NK-92 (cell line): ENCODE measurements around the gene CD34.
"Not testable (repeated sequence)": the region's sequence is repeated elsewhere in the genome, so short reads cannot be mapped to it uniquely, and the experiment has no call there.

Source experiments
- DNase-seq: peaks from one replicate; lab custom pipeline; 2025; ENCODE audit not compliant: unreplicated experiment; lab: John Stamatoyannopoulos, UW

Gene CD34

DNA sequence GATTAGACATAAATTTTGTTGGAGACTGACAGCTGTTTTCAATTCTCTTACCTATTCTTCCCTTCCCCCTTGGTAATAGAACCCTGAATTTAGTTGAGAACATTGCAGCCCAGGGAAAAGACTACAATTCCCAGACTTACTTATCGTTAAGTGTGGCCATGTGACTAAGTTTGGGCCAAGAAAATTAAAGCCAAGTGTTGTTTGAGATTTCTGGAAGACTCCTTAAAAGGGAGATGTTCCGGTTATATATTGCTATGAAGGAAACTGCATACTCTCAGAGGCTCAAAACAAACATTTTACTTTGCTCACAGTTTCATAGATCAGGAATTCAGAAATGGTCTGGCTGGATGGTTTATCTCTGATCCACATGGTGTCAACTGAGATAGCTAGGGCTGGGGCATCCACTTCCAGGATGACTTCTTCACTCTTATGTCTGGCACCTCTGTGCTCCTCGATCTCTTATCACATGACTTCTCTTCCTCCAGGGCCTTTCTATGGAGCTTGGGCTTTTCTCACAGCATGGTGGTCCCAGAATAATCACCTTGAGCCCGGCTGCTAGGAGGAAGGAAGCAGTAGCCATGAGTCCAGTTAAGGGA lies 22.4 kb upstream of the CD34 start:
- DNase-seq: no peak

GRCh38 chr1:207926984-207927383 lies 16.1 kb upstream of the CD34 start:
- DNase-seq: no peak

DNA sequence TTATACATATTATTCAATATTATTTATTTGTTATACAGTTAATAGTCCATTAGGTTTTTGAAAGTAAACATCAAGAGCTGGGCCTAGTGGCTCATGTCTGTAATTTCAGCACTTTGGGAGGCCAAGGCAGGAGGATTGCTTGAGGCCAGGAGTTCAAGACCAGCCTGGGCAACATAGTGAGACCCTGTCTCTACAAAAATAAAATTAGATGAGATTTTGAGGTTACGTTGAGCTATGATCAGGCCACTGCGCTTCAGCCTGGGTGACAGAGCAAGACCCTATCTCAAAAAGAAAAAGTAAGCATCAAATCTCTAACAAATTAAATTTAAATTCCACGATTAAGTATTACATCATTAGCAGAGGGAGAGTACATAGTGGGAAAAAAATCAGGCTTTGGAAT lies 15.0 kb upstream of the CD34 start:
- DNase-seq: not testable (repeated sequence)

- DNase-seq: no peak
Measured at GRCh38 chr1:207925210-207925609, 14.3 kb upstream of the CD34 start.

DNA sequence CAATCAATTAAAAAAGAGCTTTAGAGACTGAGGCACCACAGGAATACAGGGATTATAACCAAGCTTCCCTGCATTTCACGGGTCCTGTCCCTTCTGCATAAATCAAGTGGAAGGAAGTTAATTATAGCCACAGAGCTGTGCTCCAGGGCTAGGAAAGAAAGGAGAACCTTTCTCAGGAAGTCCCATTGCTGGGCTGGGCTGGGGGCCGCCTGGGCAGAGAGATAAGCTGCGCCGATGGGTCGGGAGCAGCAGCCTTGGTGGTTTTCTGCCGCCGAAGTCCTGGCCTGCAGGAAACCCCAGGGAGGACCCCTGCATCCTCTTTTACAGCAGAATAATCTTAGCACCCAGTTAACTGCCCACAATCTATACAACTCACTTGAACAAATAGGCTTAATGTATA lies 12.6 kb upstream of the CD34 start:
- no peak for DNase-seq

DNA sequence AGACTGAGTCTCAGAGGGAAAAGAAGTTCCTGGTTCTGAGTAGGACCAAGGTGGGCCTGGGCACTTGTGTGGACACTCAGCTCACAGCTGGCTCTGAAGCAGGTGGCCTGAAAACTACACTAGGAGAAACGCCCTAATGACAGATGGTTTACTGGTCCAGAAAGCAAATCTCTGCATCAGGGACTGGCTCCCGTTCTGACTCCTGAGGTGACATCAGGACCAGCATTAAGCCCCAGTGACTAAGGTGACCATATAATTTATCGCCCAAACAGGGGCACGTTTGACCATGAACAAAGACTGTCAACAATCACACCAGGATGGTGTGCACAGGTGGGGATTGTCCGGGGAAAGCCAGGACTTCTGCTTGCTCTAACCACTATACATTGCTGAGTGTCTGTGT lies 12.2 kb upstream of the CD34 start:
- DNase-seq: no peak

DNA sequence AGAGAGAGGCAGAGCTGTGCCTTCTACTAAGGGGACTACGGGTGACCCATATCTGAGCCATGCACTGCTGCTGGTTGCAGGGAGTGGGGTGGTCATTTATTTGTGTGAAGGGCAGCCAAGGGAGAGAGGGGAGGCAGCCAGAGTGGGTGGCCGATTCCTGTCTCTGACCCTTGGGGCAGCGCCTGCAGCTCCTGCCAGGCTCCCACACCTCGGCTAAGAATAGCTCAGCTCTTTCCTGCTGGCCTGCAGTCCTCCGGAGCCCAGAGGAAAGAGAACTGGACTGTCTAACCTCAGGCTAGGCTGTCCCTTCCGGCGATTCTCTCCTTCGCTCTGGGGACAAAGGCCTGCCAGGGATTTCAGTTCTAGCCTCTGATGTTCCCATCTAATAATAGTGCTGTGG lies 11.6 kb upstream of the CD34 start:
- no peak for DNase-seq

GRCh38 chr1:207921321-207921720 lies 10.4 kb upstream of the CD34 start:
- no peak for DNase-seq

DNA sequence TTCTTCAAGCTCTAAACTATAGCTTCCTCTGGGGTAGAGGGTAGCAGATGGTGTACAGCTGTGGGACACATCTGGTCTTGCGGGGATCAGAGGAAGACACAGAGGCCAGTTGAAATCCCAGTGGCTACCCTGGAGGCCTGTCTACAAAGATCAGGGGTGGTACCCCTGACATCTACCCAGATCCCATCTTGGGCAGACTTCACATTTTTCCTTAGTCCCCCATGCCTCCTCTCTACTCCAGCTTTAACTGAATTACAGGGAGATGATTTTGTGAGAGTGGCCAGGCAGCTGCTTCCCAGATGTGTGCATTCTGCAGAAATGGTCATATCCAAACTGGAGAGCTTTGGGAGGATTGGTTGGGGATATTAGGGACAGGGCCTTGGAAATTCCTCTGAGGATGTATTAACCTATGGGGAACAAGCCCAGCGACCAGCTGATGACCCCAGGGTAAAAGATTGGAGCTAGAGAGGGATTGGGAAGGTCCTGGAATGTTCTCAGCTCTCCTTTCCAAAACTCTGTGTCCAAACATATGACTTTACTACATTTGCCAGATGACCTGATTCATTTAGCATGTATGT lies 9.6 kb upstream of the CD34 start:
- no peak for DNase-seq

GRCh38 chr1:207919523-207920170 lies 8.7 kb upstream of the CD34 start:
- DNase-seq: no peak

DNA sequence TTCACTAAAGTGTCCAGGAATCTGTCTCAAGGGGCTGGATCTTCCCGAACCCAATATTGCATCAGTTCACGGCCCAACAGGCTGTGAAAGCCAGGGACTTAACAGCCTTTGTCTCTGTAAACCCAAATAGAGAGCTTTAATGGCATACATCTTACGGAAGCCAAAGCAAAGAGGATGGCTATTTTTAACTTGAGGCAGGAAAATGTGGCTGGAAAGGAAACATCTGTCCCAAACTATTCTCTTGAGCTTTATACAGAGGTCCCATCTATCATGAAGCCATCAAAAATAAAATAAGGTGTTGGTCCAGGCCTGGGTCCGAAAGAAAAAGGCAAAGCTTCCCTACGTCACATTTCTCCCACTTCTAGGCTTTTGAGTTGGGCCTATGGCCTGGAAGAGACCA lies 7.7 kb upstream of the CD34 start:
- DNase-seq: no peak

- DNase-seq: no peak
Measured at GRCh38 chr1:207918011-207918410, 7.1 kb upstream of the CD34 start.

GRCh38 chr1:207917080-207917479 lies 6.2 kb upstream of the CD34 start:
- DNase-seq: no peak

DNA sequence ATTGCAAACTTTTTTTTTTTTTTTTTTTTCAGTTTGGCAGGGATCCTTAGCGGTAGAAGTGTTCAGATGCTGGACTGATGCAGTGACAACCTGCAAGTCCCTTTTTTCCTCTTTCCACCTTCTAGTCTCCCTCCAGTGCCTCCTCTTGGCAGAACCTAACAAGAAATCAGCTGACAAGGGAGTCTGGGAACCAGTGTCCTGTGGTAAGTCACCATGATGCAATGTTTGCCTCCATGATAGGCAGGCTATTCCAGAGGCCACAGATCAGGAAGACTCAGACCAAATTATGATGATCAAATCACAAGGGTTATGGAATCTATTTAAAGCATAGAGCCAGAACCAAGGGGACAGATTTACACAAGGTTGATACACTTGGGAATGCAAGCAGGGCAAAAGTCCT lies 3.0 kb upstream of the CD34 start:
- DNase-seq: no peak

GRCh38 chr1:207911856-207912760 lies 1.2 kb upstream of the CD34 start:
- no peak for DNase-seq

DNA sequence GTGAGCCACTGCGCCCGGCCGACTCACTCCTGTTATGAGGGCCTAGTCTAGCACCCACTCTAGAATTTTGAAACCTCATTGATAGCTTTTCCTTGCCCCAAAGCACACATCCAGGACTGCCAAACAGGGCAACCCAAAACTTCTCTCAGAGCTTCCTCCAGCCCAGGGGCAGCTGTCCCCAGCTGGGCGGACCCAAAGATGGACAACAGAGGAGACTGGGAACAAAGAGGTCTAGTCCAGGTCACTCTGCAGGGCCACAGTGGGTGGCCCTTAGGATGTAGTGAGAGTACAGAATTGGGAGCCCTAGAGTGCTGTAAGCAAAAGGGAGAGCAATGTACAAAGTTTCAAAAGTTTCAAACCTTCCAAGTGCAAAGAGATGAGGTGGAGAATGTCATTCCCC lies 1.2 kb downstream of the CD34 start:
- no peak for DNase-seq

DNA sequence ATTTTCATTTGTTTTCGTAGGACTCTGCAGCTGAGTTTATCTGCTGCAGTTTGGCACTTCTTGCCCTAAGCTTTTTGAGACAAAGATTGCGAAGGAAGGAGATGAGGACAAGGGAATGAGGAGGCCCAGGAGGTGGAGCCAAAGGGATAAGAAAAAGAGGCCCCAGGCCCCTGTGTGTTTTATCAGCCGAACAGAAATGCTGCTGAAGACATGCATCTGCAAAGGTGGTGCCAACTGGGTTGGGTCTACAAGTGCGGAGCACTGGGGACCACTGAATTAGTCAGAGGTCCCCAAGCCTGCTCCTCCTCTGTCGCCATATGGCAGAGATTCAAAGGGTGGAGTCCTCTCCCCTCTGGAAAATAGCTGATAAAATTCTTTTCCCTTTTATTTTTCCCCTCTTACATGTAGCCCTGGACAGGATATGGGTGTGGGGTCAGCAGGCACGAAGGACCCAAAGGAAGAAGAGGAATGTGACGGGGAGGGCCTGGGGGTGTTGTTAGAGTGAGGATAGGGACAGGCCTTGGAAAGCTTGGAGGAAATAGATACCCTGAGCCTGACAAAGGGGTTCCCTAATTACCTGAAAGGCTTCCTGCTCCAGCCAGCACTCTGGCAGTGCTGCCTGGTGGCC lies 2.7 kb downstream of the CD34 start:
- DNase-seq: no peak

DNA sequence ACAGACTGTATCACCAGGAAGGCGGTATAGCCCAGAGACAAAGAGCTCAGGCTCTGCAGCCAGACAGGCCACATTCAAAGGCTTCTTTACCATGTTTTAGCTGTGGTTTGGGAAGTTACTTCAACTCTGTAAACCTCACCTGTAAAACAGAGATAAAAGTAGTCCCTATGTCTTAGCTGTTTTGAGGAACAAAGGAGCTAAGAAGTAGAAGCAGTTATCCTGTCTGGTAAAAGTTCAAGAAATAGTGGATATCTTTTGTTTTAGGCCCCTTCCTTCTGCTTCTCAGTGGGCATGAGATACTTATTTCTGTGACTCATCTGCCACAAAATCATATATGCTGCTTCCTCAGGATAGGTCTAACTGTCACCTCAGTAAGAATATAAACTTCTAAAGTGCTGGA lies 6.5 kb downstream of the CD34 start:
- DNase-seq: no peak

- no peak for DNase-seq
Measured at GRCh38 chr1:207903767-207904166, 7.2 kb downstream of the CD34 start.

DNA sequence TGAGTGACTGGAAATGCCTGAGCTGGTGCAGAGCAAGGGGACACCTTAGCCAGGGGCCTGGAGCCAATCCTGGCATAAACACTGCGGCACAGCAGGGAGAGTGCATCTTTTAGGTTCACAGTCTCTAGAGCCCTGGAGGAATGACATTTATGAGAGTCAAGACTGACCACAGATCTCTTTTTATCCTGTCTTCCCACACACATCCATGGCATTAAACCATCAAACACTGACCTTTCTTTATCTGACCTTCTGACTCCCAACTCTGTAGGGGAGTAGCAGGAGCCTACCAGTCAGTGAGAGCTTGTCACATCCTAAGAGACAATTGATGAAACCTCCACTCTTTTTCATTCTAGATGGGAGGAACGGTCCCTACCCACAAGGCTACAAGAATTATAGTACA lies 7.9 kb downstream of the CD34 start:
- DNase-seq: no peak

GRCh38 chr1:207902566-207902965 lies 8.4 kb downstream of the CD34 start:
- no peak for DNase-seq
